HEK293T (cell line): ENCODE results near the gene SIDT2.

Source experiments
- CTCF ChIA-PET: fragments of 350-600 bp; formaldehyde crosslinking; extraction: SDS; loops from one replicate; lab custom pipeline; 2021; ENCODE audit warnings: antibody characterized with exemption, inconsistent platforms; lab: Yijun Ruan, JAX
- POLR2A ChIA-PET: fragments of 350-600 bp; formaldehyde crosslinking; extraction: SDS; loops from one replicate; lab custom pipeline; 2020; ENCODE audit warnings: antibody characterized with exemption, inconsistent platforms; lab: Yijun Ruan, JAX
- DNase-seq: peaks from one replicate; pipeline ENCODE4 v3.0.0; 2012; ENCODE audit warnings: mixed read lengths; ENCODE audit errors: extremely low spot score
- ARNT ChIP-seq: fragments of 450-650 bp; IDR thresholded peaks from 2 replicates; pipeline ENCODE4 v1.6.1; 2017; ENCODE audit warnings: mild to moderate bottlenecking
- BHLHE40 ChIP-seq: fragments of 450-650 bp; IDR thresholded peaks from 2 replicates; pipeline ENCODE4 v1.6.1; 2016; ENCODE audit warnings: mild to moderate bottlenecking, moderate library complexity, borderline replicate concordance
- CTBP1 ChIP-seq: fragments of 450-650 bp; IDR thresholded peaks from 2 replicates; pipeline ENCODE4 v1.6.1; 2016; ENCODE audit warnings: borderline replicate concordance
- ELF4 ChIP-seq: fragments of 450-650 bp; IDR thresholded peaks from 2 replicates; pipeline ENCODE4 v1.6.1; 2017; ENCODE audit warnings: antibody characterized with exemption
- FOXA1 ChIP-seq: fragments of 450-650 bp; IDR thresholded peaks from 2 replicates; pipeline ENCODE4 v1.6.1; 2016; ENCODE audit warnings: mild to moderate bottlenecking
- FOXK2 ChIP-seq: fragments of 450-650 bp; IDR thresholded peaks from 2 replicates; pipeline ENCODE4 v1.6.1; 2016; ENCODE audit warnings: mild to moderate bottlenecking
- FOXM1 ChIP-seq: fragments of 450-650 bp; IDR thresholded peaks from 2 replicates; pipeline ENCODE4 v1.6.1; 2017; ENCODE audit warnings: mild to moderate bottlenecking, borderline replicate concordance
- HDGF ChIP-seq: fragments of 450-650 bp; IDR thresholded peaks from 2 replicates; pipeline ENCODE4 v1.6.1; 2017; ENCODE audit warnings: antibody characterized with exemption, borderline replicate concordance
- L3MBTL2 ChIP-seq: fragments of 450-650 bp; conservative IDR thresholded peaks from 2 replicates; pipeline ENCODE4 v1.6.1; 2016; ENCODE audit warnings: mild to moderate bottlenecking
- LEF1 ChIP-seq: fragments of 450-650 bp; IDR thresholded peaks from 2 replicates; pipeline ENCODE4 v1.6.1; 2017; ENCODE audit warnings: mild to moderate bottlenecking, borderline replicate concordance
- NFRKB ChIP-seq: fragments of 450-650 bp; IDR thresholded peaks from 2 replicates; pipeline ENCODE4 v1.6.1; 2016; ENCODE audit warnings: mild to moderate bottlenecking, moderate library complexity
- PKNOX1 ChIP-seq: fragments of 450-650 bp; IDR thresholded peaks from 2 replicates; pipeline ENCODE4 v1.6.1; 2016
- SP1 ChIP-seq: fragments of 450-650 bp; IDR thresholded peaks from 2 replicates; pipeline ENCODE4 v1.6.1; 2017
- SUZ12 ChIP-seq: fragments of 450-650 bp; IDR thresholded peaks from 2 replicates; pipeline ENCODE4 v1.6.1; 2016; ENCODE audit warnings: mild to moderate bottlenecking
- TARDBP ChIP-seq: fragments of 450-650 bp; IDR thresholded peaks from 2 replicates; pipeline ENCODE4 v1.6.1; 2016
- ZNF384 ChIP-seq: fragments of 450-650 bp; IDR thresholded peaks from 2 replicates; pipeline ENCODE4 v1.6.1; 2016

SIDT2 gene

GRCh38 chr11:117232092-117232878 lies 53.7 kb downstream of the SIDT2 start, which contains the start of gene RNF214:
TSS of gene RNF214 (plus strand) at chr11:117232671. CDS start at chr11:117234273, 1,602 bp downstream.
- DNase-seq, result peak; percentile 98
- ChIA-PET POLR2A (interaction anchor here (1.5 to 2.9 kb wide), 6 partner anchors 10 to 96 kb away, joined by 5 to 15 read pairs (median 6); partner anchors contain the start of genes CEP164, PAFAH1B2 and SIDT2), CTCF (interaction anchor here (0.5 to 1.7 kb wide), 6 partner anchors 18 to 559 kb away, joined by 3 to 6 read pairs (median 3); partner anchors contain the start of gene SIDT2)
- TF ChIP-seq L3MBTL2 (no peak), NFRKB (no peak), ARNT (0 out of 2 replicates have a peak, but pooled peaks have one; percentile 46)

- TF ChIP-seq ARNT (no peak), NFRKB (no peak), ZNF384 (no peak), LEF1 (no peak), SP1 (no peak), ELF4 (no peak), SUZ12 (no peak), L3MBTL2 (no peak), PKNOX1 (no peak), FOXK2 (no peak), HDGF (no peak), BHLHE40 (no peak), TARDBP (no peak), CTBP1 (no peak), FOXA1 (no peak), FOXM1 (no peak)
- DNase-seq, result peak; percentile 48
- ChIA-PET POLR2A (interaction anchor here (1.5 to 2.9 kb wide), 5 partner anchors 11 to 95 kb away, joined by 6 to 15 read pairs (median 7); partner anchors contain the start of genes CEP164 and PAFAH1B2), CTCF (interaction anchor here (0.5 to 0.6 kb wide), 3 partner anchors 19 to 190 kb away, joined by 3 read pairs; no protein-coding TSS in a partner anchor)
These were observed 54.4 kb downstream of the SIDT2 start for GRCh38 chr11:117232911-117233409.

- no peak for TF ChIP-seq ARNT
- TF ChIP-seq HDGF, result no peak
- TF ChIP-seq TARDBP, result no peak
- TF ChIP-seq BHLHE40, result no peak
- TF ChIP-seq FOXK2, result no peak
- no peak for TF ChIP-seq PKNOX1
- TF ChIP-seq NFRKB, result no peak
- TF ChIP-seq LEF1, result no peak
- TF ChIP-seq L3MBTL2, result no peak
- no peak for TF ChIP-seq SP1
- no peak for TF ChIP-seq SUZ12
- no peak for TF ChIP-seq FOXM1
- no peak for TF ChIP-seq ELF4
- TF ChIP-seq ZNF384, result no peak
- no peak for TF ChIP-seq CTBP1
- TF ChIP-seq FOXA1, result no peak
- ChIA-PET CTCF (no interaction called here), POLR2A (interaction anchor here (0.6 kb wide), 1 partner anchor 14 kb away, joined by 3 read pairs; no protein-coding TSS in a partner anchor)
- no peak for DNase-seq
These were observed 59.7 kb downstream of the SIDT2 start for GRCh38 chr11:117238221-117238620.

- TF ChIP-seq ZNF384 (no peak), L3MBTL2 (no peak), ELF4 (no peak), PKNOX1 (no peak), SUZ12 (no peak), BHLHE40 (no peak), CTBP1 (no peak), FOXK2 (no peak), TARDBP (no peak), LEF1 (no peak), FOXM1 (no peak), ARNT (no peak), SP1 (no peak), NFRKB (no peak), HDGF (no peak), FOXA1 (no peak)
- DNase-seq, result no peak
- POLR2A ChIA-PET, result no interaction called here
- CTCF ChIA-PET, result no interaction called here
These were observed 60.8 kb downstream of the SIDT2 start for GRCh38 chr11:117239295-117239694.
